ENCODE results near the gene COL27A1.
"Not testable (repeated sequence)": the region's sequence is repeated elsewhere in the genome, so short reads cannot be mapped to it uniquely, and the experiment has no call there.

COL27A1 gene

DNA sequence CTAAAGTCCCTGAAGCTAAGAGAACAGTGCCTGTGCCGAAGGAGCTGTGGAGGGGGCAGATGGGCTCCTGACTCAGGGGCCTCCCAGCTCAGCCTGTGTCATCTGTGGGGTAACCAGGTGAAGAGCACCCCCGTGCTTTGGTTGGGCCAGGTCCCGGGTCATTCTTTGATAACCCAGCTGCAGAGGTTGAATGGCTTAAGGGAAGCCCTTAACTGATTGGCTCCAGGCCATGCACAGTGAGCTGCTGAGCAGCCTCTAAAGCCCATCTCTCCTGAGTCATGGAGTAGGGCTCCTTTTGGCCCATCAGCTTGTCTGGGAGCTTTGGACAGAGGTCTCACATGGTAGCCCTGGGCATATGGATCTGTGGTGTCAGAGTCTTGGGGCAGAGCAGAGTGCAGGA is 28.7 kb downstream of the COL27A1 start:
- DNase-seq (ENCODE audit: low read depth in 2 of 2), result no peak

GRCh38 chr9:114184866-114185265 is 29.5 kb downstream of the COL27A1 start:
- DNase-seq (ENCODE audit: low read depth in 2 of 2), result no peak

GRCh38 chr9:114185570-114186490 is 30.5 kb downstream of the COL27A1 start:
- DNase-seq (ENCODE audit: low read depth in 2 of 2), result no peak

- no peak for DNase-seq (ENCODE audit: low read depth in 2 of 2)
Measured at GRCh38 chr9:114186605-114187289, 31.4 kb downstream of the COL27A1 start.

DNA sequence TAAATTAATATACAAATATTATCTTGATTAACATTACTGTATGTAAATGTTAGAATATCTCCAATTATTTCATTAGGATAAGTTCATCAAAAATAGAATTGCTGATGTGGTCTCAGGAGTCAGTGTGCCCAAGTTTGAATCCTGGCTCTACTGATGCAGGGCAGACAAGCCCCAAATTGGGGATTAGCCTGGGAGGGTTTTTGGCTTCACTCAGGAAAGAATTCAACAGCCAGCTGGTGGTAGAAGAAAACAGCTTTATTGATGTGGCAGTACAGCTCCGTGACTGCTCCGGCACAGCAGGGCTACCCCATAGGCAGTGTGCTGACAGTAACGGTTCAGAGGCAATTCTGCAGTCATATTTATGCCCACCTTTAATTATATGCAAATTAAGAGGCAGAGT is 32.5 kb downstream of the COL27A1 start:
- DNase-seq (ENCODE audit: low read depth in 2 of 2), result no peak

- no peak for DNase-seq (ENCODE audit: low read depth in 2 of 2)
Measured at GRCh38 chr9:114189823-114190562, 34.7 kb downstream of the COL27A1 start.

GRCh38 chr9:114190563-114190905 is 35.2 kb downstream of the COL27A1 start:
- DNase-seq (ENCODE audit: low read depth in 2 of 2), result no peak

- DNase-seq (ENCODE audit: low read depth in 2 of 2), result not testable (repeated sequence)
Measured at GRCh38 chr9:114191402-114191801, 36.1 kb downstream of the COL27A1 start.

GRCh38 chr9:114192539-114192938 is 37.2 kb downstream of the COL27A1 start:
- no peak for DNase-seq (ENCODE audit: low read depth in 2 of 2)

GRCh38 chr9:114193090-114193489 is 37.8 kb downstream of the COL27A1 start:
- DNase-seq (ENCODE audit: low read depth in 2 of 2), result no peak

DNA sequence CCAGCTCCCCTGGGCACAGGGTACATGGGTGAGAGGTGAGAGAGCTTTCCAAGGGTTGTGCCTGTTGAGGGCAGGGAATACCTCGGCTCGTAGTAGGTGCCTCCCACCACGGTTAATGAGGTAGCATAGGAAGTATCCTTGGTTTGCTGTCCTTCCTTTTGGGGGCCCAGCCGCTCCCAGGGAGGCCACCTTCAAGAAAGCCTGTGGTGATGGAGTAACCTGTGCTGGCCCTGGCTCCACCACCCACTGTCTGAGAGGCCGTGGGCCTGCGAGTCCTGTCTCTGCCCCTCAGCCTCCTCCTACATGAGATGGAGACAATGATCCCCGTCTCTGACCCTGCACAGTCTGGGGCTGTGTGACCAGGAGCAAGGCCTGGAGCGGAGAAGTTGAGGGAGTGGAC is 40.8 kb downstream of the COL27A1 start:
- DNase-seq (ENCODE audit: low read depth in 2 of 2), result no peak

DNA sequence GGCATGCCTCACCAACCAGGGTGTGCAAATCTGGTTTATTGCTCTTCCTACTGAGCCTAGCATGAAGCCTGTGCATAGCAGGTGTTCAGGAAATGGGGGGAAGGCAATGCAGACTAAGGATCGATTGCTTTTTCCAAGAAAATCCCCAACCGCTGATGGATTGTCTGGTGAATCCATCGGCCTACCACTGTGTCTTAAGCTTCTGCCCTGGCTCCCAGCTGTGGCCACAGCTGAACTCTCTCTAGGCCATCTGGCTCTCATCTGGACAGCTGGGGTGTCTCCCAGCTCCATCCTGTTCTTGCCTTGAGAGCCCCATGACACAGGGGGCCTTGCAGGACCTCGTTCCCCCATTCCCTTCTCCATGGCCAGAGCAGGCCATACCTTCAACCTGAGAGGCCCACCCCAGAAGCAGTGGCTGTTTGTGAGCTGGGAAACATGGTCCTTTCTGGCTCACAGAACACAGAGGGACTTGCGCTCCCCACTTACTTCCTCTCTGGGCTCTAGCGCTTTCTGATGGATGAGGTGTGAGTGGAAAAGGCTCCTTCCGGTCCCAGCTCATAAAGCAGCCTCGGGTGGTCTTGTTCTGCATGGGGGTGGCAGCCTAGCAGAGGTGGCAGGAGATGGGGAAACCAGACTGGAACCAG is 41.8 kb downstream of the COL27A1 start:
- DNase-seq (ENCODE audit: low read depth in 2 of 2), result no peak

DNA sequence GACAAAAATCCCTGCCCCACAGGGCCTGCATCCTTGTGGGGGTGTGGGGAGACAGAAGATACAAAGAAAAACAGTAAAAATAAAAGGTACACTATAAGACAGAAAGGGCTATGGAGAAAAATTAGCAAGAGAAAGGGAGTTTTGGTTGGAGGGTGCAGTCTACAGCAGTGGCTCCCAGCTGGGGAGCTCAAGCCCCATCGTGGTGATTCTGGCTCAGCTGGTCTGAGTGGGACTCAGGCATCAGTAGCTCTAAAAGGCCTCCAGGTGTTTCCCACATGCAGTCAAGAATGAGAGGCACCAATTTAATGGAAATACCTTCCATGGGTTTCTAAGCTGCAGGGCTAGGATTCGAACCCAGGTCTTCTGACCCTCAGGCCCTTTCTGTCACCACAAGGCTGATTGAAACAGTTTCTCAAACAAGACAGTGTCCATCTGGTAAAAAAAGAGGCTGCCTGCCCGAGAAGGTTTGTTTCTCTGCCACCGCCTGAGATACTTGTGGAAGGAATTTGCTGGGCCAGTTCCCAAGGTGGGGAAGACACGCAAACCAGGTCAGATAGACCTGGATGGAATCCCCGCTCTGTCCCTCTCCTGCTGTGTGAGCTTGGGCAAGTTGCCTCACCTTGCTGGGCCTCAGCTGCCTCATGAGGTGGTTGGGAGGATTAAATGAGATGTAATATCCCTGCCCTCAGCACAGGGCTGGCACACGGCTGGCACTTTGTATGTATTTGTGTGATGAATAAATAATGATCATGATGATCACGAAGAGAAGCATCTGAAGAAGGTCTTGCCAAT is 43.1 kb downstream of the COL27A1 start:
- DNase-seq (ENCODE audit: low read depth in 2 of 2), result no peak

DNA sequence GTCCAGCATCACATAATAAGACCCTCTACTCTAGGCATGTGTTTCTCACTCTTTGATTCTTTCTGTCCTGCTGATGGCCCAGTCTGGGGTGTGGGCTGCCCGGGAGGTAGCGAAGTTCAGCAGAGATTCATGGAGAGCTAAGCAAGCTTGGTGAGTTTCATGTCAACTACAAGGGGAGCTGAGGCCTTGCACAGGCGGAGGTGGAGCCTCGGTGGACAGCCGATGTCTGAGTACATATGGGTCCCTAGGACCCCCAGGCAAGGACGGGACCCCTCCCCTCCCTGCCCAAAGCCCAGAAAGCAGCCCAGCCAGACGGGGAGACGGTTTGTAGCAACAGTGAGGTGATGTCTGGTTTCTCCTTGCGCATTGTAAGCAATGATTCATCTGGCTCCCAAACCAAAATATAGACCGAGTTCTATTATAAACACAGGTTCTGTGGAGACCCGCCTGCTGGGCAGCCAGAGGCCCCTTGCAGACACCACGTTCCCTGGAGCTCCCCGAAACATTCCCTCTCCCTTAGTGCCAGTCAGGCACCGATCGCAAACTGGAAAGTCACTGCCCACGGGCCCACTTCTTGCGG is 45.5 kb downstream of the COL27A1 start:
- no peak for DNase-seq (ENCODE audit: low read depth in 2 of 2)

DNA sequence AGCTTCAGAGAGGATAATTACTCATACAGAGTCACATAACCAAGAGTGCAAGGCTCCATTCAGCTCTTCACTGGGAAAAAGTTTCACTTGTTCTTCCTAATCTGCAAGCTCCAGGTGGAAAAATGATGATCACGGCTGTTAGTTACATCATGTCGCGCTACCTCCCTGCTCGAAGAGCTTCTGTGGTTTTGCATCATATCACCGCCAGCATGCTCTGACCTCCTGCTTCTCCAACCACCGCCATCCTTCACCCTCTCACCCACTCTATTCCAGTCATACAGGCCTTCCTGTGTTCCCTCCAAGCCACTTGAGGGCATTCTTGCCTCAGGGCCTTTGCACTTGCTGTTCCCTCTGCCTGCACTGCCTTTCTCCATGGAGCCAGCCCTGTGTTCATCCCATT is 47.1 kb downstream of the COL27A1 start:
- DNase-seq (ENCODE audit: low read depth in 2 of 2), result no peak

DNA sequence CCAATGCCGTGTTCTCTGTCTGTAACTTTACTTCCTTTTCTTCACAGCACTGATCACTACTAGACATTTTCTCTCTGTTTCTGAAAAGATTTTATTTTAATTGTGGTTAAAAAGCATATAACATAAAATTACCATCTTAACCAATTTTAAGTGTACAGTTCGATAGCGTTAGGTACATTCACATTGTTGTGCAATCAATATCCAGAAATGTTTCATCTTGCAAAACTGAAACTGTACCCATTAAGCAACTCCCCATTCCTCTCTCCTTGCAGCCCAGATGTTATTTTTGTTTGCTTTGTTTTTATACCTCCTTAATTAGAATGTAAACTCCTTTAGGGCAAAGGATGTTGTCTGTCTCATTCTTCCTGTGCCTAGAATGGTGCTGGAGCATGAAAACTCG is 47.5 kb downstream of the COL27A1 start:
- no peak for DNase-seq (ENCODE audit: low read depth in 2 of 2)

DNA sequence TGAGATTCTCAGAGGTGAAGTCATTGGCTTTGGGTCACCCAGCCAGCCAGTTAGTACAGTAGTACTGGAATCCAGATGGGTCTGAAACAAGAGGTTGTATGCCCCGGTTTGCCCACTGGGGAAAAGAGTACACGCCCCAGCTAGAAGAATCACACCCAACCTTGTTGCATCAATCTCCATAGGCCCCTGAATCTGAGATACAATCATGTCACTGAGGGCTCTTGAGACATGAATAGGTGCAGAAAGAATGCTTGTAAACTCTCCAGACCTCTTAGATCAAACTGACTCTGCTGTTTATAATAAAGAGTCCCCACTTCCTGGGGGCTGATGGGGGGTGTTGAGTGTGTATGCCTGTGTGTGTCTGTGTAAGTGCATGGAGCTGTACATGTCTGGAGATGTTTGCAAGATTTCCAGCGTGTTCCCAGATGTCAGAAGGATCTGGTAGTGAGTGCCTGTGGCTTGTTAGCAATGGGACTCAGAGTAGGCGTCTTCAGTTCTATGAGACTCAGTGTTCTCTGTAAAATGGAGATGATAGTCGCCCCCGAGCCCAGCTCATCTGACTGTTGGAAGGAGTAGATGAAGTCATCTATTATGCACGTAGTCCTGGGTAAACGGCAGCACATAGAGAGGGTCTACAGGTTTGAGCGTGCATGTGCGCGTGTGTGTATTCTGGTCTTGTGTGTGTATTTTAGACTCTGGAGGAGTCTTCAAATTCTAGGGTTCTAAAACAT is 48.2 kb downstream of the COL27A1 start:
- no peak for DNase-seq (ENCODE audit: low read depth in 2 of 2)

- no peak for DNase-seq (ENCODE audit: low read depth in 2 of 2)
Measured at GRCh38 chr9:114204265-114204664, 48.9 kb downstream of the COL27A1 start.

DNA sequence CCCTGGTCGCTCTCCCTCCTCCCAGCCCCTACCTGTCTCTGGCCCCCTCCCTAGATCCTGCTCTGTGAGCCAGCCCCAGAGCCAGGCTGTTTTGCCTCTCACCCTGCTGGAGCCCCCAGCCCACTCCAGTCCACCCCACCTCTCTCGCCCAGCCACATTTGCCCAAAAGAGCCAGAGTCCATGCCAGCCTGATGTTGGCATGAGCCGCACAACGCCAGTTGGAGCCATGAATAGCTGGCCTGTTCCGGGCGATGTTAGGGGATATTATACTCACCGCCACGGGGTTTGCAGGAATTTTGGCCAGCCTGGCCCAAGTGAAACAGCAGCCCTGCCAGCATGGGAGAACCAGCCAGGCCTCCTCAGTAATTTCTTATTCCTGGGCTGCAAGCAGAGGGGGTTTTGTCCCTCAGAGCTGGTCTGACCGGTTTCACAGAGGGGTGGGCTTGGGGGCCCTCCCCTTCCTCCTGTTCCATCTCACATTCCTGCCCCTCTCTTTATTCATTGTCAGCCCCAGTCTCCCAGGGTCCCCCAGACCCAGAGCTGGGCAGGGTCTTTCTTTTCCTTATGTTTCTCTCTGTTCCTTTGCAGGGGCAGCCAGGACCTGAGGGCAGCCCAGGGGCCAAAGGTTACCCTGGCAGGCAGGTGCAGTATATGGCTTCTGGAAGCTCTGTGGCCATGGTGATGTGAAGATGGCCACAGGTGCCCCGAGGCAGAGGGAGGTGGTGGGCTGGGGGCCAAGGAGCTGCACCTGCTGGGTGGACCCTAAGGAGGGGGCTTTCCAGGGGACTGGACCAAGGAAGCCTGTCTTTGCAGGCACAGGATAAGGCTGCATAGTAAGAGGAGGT is 50.1 kb downstream of the COL27A1 start:
- DNase-seq (ENCODE audit: low read depth in 2 of 2), result no peak
